Umbilical cord (tissue), 2 donors: ENCODE measurements around the gene ADAMTS9. TPM values are rescaled to one million over a fixed set of nuclear protein-coding genes. Genes with fewer than 3 reads are reported as not detected.

ENCODE experiments used
- DNase-seq: peaks from one replicate; pipeline ENCODE4 v3.0.0-alpha.2; 2015; ENCODE audit warnings: low spot score
- total RNA-seq: library from RNA; depleted of rRNA; stranded (reverse); fragments of >200 nt; gene quantifications from one replicate; pipeline ENCODE4 v1.2.3, GENCODE V29; 2014; ENCODE audit warnings: low replicate concordance; ENCODE audit not compliant: insufficient read depth

The ADAMTS9 gene
- total RNA-seq, 1 donor from 2014 or later, result 105 TPM

DNA sequence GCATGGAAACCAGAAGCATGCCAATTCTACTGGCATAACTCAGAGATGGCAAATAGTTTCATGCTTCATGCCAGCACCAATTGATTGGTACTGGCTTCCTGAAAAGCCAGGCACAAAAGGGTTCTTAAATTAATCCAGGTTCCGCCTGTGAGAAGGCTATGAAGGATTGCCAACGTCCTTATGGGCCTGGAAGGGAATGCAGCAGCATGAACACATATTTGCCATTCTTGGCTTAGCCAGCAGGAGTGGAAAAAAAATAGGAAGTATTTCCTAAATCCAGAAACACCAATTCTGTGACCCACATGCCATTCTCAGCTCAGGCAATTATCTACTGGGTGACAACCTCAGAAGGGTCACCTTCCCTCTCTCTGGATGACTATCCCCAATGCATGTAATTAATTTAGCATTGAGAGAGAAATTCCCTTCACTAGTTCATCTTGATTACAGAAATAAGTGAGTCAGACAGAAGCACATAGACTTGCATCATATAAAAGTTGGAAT, 36.0 kb downstream of the ADAMTS9 start:
- peak; percentile 52 for DNase-seq

DNA sequence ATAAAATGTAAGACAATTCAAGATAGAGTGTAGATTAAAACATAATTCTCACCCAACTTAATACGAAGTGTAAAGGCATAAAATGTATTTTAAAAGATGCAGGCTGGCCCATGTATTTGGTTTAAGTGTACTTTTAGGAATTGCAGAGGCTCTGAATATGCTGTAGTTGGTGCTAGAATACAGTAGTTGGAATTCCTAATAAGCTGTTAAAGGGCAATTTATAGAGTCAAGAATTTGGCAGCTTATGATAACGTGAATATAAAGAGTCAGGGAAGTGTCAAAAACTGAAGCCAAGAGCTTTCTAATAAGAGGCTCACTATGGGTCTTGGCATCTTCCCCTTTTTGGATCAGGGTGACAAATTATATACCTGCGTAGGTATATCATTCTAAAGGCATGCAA, 36.5 kb downstream of the ADAMTS9 start:
- no peak for DNase-seq

DNA sequence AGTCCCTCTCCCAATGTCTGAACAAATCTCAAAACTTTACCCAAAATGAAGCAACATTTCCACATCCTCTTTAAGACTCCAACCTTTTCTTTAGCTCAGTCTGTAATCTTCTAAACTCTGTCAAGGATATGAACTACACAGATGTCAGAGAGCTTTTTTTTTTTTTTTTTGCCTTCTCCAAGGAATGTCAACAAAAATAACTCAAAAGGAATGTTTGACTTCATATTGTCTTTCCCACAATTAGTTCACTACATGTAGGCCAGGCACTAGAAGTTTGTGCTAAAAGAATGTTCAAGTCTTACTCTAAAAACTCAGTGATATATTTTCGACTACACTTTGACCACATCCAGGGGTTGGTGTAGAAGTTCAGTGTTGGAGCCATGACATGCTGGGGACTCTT, 37.1 kb downstream of the ADAMTS9 start:
- DNase-seq, result peak; percentile 24

DNA sequence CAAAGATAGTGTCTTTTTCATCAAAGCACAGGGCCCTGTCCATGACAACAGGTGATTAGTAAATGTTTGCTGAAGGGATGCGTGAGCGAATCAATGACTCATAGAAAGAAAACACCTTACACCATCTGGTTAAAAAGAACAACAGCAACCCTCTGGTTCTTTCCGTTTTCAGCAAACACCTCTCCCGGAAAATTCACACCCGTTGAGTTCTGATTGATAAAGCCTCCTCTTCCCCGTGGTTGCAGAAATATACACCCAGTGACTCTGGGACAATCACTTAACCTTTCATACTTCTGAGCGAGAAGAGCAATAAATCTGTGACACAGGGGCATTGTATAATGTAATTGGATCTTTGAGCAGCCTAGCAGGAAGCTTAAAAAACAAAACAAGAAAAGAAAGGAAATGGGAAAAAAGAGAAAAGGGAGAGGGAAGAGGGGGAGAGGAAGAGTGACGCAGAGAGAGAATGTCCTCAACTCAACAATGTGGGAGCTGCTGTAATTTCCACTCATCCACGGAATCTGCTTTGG, 37.6 kb downstream of the ADAMTS9 start:
- DNase-seq, result no peak

DNA sequence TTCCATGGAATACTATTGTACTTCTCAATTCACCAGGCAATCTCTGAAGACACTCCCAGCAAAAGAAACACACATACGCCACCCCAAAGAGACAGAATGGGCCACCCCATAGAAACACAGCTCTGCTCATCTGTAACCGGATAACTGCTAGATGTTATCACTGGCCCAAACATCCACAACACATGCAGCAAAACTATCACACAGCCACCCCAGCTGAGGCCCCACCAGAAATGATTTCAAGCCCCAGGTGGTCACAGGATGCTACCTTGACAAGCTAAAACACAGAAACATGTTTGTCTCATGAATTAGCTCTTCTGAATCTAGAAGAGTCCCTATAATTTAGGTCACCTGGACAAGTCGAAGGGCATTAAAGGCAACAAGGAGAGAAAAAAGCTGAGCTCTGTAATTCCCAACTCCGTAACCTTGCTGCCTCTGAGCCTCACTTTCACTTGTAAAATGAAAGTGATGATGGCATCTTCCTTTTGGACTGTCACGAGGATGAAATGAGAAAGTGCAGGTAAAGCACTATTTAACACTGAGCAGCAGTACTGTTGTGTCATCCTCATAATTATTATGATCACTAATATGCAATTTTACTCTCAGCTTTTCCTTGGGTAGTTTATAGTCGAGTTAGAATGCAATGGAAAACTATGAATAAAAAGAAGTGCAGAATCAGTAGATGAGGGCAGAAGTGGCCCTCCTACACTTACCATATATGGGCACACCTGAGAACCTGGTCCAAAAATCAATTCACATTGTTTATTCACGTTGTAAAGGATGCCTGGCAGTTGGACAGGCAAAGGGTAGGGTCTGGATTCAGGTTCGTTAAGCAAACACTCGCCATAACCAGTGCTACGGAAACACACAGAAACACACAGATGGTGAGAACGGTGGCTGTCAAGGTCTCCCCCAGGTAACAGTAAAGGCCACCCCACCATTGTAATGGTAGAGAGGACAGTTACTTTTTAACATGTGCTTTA, 38.6 kb downstream of the ADAMTS9 start:
- DNase-seq, result no peak

DNA sequence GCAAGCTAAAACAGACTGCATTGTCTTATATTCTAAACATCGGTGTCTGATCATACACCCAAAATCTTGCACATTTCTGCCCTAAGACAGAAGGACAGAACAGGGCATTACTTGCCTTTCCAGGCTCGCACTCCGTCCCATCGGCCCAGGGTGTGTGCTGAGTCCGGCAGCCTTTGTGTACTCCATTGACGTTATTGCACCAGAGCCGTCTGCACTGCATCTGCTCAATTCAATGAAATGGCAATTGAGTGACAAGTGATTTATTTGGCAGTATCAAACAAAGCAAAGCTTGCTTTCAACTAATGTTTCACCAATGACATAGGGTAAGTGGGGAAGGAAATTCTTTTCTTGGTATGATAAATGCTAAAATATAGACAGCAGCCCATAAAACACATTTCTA, 40.0 kb downstream of the ADAMTS9 start:
- DNase-seq, result no peak

DNA sequence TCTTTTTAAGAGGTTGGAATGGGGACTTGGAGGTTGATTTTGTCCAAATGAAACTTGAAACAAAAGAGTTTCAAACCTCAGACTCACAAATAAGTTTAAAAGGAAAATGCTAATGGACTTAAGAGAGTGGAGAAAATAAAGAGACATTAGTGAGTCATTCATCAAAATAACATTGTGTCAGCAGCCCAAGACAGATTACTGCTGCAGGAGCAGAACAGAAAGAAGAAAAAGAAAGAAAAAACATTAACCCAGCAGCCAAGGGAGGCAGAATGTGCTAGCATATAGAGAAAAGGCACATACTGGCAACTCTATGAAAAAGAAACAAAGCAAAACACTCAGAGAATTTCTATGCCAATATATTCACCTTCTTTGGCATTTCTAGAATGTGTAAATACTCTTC, 42.6 kb downstream of the ADAMTS9 start:
- no peak for DNase-seq

DNA sequence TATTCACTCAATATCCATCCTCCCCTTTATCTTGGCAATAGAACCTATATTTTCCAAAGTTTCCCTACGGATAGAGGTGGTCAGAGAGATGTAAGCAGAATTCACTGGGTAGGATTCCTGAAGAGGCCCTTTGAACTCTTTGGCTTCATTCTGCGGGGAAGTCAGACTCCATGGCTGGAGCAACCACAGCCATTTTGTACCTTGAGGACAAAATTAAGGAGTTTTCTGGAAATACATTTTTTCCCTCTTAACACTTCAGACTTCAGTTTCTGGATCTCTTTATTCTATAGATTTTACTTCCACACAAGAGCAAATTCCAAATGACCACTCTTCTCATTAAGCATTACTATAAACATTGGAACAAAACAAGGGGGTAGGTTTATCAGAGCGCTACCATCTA, 43.3 kb downstream of the ADAMTS9 start:
- DNase-seq, result no peak

DNA sequence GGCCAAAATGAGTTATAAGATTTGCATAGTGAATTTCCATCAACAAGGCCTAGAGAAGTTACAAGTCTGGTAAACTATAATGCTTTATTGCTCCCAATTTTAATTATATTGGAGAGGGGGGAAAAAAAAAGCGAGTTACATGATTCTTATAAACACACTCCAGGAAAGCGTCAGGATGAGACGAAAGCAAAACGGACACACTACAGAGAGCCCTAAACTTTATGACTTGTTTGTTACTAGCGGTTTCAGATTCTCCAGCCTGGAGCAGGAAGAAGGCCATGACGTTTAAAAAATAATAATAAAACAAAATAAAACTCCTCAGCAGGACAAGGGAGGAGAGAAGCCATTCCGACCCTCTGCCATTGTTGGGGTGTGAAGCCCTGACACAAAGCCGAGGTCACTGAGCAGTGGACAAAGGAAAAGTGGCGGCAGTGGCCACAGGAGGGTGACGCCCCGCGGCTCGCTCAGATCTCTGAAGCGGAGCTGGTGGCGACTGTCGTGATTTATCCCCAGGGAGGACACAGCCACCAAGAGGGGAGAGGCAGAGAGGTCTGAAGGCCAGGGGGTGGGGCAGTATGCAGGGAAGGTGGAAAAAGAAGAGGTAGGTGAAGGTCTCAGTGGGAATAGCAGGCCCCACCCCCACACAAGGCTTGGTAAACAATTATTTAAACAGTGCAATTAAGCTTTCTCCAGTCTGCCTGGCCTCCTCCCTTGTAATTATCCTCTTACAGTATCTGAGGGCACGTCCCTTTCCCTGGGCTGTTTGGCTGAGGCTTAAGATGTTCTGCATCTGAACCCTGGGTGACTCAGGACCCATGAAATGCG, 45.3 kb downstream of the ADAMTS9 start:
- DNase-seq, result no peak

DNA sequence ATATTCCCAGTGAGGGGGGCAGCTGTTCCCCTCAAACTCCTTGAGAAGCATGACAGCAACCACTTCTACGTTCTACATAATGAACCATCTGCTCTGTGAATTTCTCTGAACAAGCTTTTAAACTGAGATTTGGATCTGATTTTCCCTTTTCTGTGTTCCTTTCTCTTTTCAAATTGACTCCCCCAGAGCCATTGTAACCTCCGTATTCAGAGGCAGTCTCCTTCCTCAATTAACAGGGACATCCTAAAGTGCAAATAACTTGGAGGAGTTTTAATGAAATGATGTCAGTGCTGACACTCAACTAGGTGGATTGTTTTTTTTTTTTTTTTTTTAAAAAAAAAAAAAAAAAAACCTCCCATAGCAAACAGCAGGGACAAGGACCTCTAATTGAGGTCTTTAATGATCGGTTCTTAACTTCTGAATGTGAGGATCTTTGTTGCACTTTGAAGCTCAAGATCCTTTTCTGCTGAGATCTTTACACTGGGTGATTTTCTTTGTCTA, 48.8 kb downstream of the ADAMTS9 start:
- DNase-seq, result no peak

DNA sequence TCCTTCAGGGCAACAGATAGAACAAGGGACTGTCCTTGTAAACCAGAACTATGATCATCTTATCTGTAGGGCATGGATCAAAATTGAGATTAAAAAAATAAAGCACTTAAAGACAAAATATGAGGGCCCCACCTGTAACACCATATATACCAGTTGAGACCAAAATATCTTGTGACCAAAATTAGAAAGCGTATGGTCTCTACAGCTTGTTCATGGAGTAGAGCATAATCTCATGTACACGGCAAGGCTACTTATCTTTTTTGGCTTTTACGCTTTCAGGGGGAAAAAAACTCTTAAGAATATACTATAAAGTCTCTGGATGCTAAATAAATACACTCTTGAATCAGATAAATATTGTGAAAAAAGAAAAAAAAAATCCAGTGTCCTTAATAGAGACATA, 49.3 kb downstream of the ADAMTS9 start:
- DNase-seq, result no peak

DNA sequence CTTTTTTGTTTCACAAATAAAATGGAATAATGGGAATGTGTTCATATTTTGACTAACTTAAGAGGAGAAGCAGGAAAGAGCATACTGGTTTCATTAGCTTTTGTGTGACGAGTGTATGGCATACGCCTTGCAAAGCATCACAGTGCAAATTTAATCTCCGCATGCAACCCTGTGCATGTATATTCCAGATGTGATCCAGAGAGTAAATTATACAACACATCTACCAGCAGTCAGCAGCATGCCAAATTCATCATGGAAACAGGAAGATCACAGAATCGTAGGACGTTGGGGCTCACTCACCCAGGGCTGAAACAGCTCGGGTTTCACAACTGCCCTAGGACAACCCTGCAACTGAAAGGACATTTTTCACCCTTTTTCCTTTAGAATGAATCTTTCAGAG, 53.4 kb downstream of the ADAMTS9 start:
- no peak for DNase-seq

DNA sequence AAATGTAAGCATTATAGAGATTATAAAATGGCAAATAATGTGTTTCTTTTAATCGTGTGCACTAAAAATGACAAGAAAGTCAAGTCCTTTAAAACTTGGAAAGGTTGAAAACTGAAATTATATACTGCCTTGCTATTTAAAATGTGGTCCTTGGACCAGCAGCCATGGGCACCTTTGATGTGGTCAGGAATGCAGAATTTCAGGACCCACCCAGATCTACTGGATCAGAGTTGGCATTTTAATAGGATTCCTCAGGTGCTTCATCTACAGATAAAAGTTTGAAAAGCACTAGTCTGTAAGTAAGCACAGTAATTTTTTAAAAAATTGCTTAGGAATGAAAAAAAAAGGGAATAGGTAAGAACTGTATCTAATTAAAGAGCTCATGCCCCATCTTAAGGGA, 55.8 kb downstream of the ADAMTS9 start:
- DNase-seq, result no peak

DNA sequence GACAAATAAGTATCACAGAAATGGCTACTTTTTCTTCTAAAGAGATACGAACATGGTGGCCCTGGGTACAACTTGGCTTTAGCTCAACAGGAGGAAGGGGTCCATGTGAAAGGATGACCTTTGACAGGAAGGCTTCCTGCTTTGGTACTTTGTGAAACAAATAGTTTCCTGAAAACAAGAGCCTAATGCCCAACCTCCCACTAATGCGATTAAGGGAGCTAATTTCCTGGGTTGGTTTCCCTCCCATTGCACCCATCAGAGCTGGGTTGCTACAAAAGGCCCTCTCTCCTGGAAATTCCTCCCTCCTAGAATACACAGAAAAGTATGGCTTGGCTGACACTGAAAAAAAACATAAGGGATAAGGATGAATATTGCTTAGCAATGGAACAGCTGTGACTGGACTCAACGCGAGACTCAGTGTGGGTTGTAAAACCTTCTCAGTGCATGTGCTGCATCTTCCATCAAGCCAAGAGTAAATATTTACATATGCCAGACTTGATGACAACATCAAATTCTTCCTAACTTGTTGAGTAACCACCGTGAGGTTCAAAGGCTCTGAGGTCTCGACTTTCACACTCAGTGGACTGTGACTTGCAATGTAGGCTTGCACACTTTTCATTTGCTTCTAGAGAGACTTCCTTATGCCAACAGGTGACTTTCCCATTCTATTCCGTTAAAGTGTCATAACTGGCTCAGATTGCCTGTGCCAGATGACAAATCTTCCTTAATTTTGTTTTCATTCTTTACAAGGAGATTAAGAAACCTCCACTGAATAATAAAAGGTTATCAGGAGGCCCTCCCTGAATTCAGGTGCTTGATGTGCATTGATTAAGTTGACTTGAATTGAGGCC, 60.1 kb downstream of the ADAMTS9 start:
- DNase-seq, result no peak

DNA sequence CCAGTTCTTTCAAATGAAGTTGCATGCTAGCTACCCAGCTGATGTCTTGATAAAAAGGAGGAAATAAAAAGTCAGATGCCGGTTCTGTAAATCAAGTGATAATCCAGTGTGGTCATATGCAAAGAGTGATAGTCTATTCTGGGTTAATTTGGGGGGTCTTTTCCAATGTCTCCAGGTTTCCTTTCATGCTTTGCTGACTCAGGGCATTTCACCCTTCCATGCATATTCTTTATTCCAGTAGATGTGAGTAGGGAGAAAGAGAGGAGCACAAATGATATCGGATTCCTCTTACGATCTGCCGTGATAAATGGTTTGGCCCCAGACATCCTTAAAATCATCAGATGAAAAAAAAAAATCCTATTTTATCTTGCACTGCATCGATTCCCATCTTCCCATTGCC, 60.8 kb downstream of the ADAMTS9 start:
- no peak for DNase-seq

DNA sequence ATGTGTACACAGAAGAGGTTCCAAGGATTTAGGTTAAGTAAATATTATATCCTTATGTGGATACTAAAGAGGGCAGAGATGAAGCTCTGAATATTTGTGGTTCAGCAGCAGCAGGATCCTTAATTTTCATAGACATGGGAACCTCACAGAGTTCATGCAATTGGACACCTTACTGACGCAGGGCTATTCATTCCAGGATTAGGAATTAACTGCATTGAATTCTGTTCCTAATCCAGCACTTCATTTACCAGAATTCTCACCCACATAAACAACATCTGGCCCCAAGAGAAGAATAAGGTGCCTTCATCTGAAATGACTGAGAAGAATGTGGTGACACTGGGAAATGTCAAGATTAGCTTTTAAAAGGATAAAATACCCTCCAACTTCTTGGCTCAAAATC, 62.4 kb downstream of the ADAMTS9 start:
- no peak for DNase-seq

DNA sequence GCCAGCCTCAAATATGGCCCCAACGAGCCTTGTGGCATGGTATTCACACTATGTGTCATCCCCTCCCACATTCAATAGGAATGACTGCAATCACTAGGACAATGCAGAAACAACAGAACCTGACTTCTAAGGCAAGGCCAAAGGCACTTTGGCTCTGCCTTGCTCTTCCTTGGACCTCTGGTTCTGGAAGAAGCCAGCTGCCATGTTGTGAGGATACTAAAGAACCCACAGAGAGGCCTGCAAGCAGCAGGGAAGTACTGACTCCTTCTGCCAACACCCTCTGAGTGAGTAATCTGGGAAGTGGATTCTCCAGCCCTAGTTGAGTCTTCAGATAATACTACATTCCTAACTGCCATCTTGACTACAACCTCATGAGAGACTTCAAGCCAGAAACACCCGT, 64.7 kb downstream of the ADAMTS9 start:
- no peak for DNase-seq

DNA sequence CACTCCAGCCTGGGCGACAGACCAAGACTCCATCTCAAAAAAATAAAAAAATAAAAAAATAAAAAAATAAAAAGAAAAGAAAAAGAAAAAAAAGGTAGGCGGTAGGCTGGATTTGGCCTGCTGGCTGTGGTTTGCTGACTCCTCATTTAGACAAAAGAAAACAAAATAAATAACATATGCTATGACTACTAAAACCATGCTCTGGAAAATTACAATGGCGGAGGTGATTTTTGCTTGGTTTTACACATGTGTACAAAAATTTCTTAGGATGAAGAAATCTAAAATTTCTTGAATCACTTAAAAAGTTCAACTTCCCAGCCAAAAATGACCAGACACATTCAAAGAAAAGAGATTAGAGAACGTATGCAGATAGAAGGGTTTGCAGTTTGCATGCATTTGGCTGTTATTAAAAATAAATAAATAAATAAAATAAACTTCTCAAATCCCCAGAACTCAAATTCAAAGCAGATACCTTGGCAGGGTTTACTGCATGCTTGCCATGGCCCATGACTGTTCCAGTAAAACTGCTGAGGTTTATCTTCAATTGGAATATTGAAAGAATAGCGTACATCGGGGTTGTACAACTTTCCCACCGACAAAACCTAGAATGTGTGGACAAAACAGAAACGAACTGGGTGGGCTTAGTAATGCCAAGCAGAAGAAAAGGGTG, 65.9 kb downstream of the ADAMTS9 start:
- no peak for DNase-seq

DNA sequence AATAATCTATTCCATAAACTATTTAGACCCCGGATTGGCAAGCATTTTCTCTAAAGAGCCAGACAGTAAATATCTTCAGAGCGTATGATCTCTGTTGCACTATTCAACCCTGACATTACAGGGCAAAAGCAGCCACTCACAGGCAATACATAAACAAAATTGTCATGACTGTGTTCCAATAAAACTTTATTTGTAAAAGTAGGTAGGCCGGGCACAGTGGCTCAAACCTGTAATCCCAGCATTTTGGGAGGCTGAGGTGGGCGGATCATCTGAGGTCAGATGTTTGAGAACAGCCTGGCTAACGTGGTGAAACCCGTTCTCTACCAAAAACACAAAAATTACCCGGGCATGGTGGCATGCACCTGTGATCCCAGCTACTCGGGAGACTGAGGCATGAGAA, 66.5 kb downstream of the ADAMTS9 start:
- no peak for DNase-seq

DNA sequence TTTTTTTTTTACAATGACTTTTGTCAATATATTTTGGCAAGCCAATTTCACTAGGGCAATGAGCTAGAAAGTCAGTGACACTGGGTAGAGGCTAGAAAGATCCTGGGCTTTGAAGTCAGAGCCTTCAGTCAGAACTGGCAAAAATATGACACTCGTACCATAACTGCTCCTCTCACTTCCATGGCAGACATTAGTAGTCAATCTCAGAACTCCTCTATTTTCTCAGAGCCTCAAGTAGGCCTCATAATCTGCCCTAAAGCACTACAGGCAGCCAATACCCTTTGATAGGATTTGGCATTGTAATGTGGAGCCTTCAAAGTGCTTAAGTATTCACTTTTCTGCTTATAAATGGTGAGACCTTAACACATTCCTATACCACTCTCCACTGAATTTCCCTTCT, 67.8 kb downstream of the ADAMTS9 start:
- no peak for DNase-seq

DNA sequence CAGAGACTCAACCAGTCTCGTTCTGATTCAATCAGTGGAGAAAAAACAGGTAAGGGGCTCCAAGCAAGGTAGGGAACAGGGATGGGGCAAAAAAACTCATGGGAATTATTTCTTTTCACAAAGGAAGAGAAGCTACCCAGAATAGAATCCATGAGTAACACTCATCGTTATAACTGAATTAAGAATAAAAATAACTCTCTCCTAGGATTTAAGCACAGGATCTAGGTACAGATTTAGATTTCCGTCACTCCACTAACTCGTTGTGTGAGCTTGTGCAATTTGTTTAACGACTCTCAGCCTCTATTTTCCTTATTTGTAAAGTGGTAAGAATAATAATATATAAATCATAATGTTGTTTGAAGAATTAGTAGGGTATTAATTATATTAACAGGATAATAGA, 68.6 kb downstream of the ADAMTS9 start:
- DNase-seq, result no peak
